KMS-11 (cell line): ENCODE measurements around the gene ADGRG1.

Experiments
- H2AFZ ChIP-seq: fragments of 200-600 bp; sonication (generic); 2 replicates; pipeline ENCODE4 v1.6.1; 2016; ENCODE audit warnings: antibody characterized with exemption, mixed run types, low read depth
- H3K27ac ChIP-seq: fragments of 200-600 bp; sonication (generic); 2 replicates; pipeline ENCODE4 v1.6.1; 2016; ENCODE audit warnings: mild to moderate bottlenecking, mixed run types
- H3K27me3 ChIP-seq: fragments of 200-600 bp; sonication (generic); 2 replicates; pipeline ENCODE4 v1.6.1; 2017; ENCODE audit warnings: mild to moderate bottlenecking, low read depth, mixed run types, moderate library complexity; ENCODE audit not compliant: insufficient read depth
- H3K36me3 ChIP-seq: fragments of 200-600 bp; sonication (generic); 2 replicates; pipeline ENCODE4 v1.6.1; 2017; ENCODE audit warnings: mild to moderate bottlenecking, mixed run types; ENCODE audit not compliant: insufficient read depth
- H3K4me1 ChIP-seq: fragments of 200-600 bp; sonication (generic); 2 replicates; pipeline ENCODE4 v1.6.1; 2016; ENCODE audit warnings: mild to moderate bottlenecking, low read depth, mixed run types; ENCODE audit not compliant: poor library complexity, severe bottlenecking
- H3K4me2 ChIP-seq: fragments of 200-600 bp; sonication (generic); 2 replicates; pipeline ENCODE4 v1.7.0; 2016; ENCODE audit warnings: mild to moderate bottlenecking, mixed run types
- H3K4me3 ChIP-seq: fragments of 200-600 bp; sonication (generic); IDR thresholded peaks from 2 replicates; pipeline ENCODE4 v1.6.1; 2017; ENCODE audit warnings: low read depth, low read length, mixed read lengths; ENCODE audit not compliant: insufficient read depth
- H3K79me2 ChIP-seq: fragments of 200-600 bp; sonication (generic); 2 replicates; pipeline ENCODE4 v1.6.1; 2016; ENCODE audit warnings: low read depth, mixed run types; ENCODE audit not compliant: insufficient read depth
- H3K9ac ChIP-seq: fragments of 200-600 bp; sonication (generic); 2 replicates; pipeline ENCODE4 v1.6.1; 2016; ENCODE audit warnings: mild to moderate bottlenecking, mixed run types
- H4K20me1 ChIP-seq: fragments of 200-600 bp; sonication (generic); 2 replicates; pipeline ENCODE4 v1.6.1; 2016; ENCODE audit warnings: mild to moderate bottlenecking, mixed run types; ENCODE audit not compliant: insufficient read depth
- CTCF ChIP-seq: fragments of 200-600 bp; sonication (generic); conservative IDR thresholded peaks from 2 replicates; pipeline ENCODE4 v1.6.1; 2017; ENCODE audit warnings: low read depth, mild to moderate bottlenecking, antibody characterized with exemption, low read length, moderate library complexity, mixed read lengths

The ADGRG1 gene

GRCh38 chr16:57628008-57628781 lies at the start of gene ADGRG1:
TSS of gene ADGRG1 (plus strand) at chr16:57628630. CDS start at chr16:57650288, 21,658 bp downstream.
- Histone ChIP-seq H3K4me2 (no peak within 1 kb of the TSS), H3K79me2 (no peaks in the 10 kb centered on the region), H3K27ac (no peak within 1 kb of the TSS), H3K4me1 (peaks cover 12% of the 10 kb centered on the region), H2AFZ (no peak within 1 kb of the TSS), H3K27me3 (no peaks in the 10 kb centered on the region), H3K36me3 (no peaks in the 10 kb centered on the region), H4K20me1 (no peaks in the 10 kb centered on the region), H3K4me3 (no peak within 1 kb of the TSS), H3K9ac (no peak within 1 kb of the TSS)
- TF ChIP-seq CTCF = no peak

DNA sequence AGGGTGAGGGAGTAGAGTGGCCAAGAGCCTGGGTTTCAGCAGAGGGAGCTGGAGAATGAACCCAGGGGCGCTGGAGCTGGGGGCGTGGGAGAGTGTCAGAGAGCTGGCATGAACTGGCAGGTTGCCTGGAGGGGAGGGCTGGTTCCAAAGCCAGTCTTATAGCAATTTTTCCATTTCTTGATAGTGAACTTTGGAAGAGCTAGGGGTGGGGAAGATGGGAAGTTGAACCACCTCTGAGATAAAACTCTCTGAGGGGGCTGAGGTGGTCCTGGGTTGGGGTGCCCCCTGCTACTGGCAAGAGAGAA lies 49.1 kb upstream of the ADGRG1 start:
- H3K4me1 ChIP-seq = peaks cover 4% of the 10 kb centered on the region
- H3K27me3 ChIP-seq = no peaks in the 10 kb centered on the region
- H3K79me2 ChIP-seq = no peaks in the 10 kb centered on the region
- no peak overlapping the region for H2AFZ ChIP-seq
- no peaks in the 10 kb centered on the region for H3K36me3 ChIP-seq
- H3K4me2 ChIP-seq = no peak overlapping the region
- H4K20me1 ChIP-seq = no peaks in the 10 kb centered on the region
- H3K27ac ChIP-seq = no peak overlapping the region
- no peak overlapping the region for H3K9ac ChIP-seq
- TF ChIP-seq CTCF = no peak
- H3K4me3 ChIP-seq = no peak overlapping the region

- Histone ChIP-seq H3K4me2 (no peak overlapping the region), H3K4me3 (no peak overlapping the region), H3K36me3 (no peaks in the 10 kb centered on the region), H4K20me1 (no peaks in the 10 kb centered on the region), H3K27me3 (no peaks in the 10 kb centered on the region), H3K4me1 (no peaks in the 10 kb centered on the region), H3K79me2 (no peaks in the 10 kb centered on the region), H3K27ac (no peak overlapping the region), H2AFZ (no peak overlapping the region), H3K9ac (no peak overlapping the region)
- TF ChIP-seq CTCF = no peak
These were observed 43.3 kb upstream of the ADGRG1 start for GRCh38 chr16:57585051-57585687.

GRCh38 chr16:57588831-57589230 lies 39.6 kb upstream of the ADGRG1 start:
- no peaks in the 10 kb centered on the region for H4K20me1 ChIP-seq
- no peaks in the 10 kb centered on the region for H3K36me3 ChIP-seq
- no peaks in the 10 kb centered on the region for H3K27me3 ChIP-seq
- no peaks in the 10 kb centered on the region for H3K79me2 ChIP-seq
- no peak overlapping the region for H3K4me2 ChIP-seq
- H3K9ac ChIP-seq = no peak overlapping the region
- TF ChIP-seq CTCF = no peak
- no peak overlapping the region for H3K4me3 ChIP-seq
- H3K4me1 ChIP-seq = peaks cover 10% of the 10 kb centered on the region
- H3K27ac ChIP-seq = no peak overlapping the region
- no peak overlapping the region for H2AFZ ChIP-seq
